HG03159 (cell line): ENCODE measurements around the gene SLC25A44.

Source experiments
- ATAC-seq: cut with Tn5 transposase; IDR thresholded peaks from one replicate; pipeline ENCODE4 v1.9.1; 2021; ENCODE audit warnings: mild to moderate bottlenecking, moderate library complexity; ENCODE audit not compliant: unreplicated experiment

SLC25A44 gene

DNA sequence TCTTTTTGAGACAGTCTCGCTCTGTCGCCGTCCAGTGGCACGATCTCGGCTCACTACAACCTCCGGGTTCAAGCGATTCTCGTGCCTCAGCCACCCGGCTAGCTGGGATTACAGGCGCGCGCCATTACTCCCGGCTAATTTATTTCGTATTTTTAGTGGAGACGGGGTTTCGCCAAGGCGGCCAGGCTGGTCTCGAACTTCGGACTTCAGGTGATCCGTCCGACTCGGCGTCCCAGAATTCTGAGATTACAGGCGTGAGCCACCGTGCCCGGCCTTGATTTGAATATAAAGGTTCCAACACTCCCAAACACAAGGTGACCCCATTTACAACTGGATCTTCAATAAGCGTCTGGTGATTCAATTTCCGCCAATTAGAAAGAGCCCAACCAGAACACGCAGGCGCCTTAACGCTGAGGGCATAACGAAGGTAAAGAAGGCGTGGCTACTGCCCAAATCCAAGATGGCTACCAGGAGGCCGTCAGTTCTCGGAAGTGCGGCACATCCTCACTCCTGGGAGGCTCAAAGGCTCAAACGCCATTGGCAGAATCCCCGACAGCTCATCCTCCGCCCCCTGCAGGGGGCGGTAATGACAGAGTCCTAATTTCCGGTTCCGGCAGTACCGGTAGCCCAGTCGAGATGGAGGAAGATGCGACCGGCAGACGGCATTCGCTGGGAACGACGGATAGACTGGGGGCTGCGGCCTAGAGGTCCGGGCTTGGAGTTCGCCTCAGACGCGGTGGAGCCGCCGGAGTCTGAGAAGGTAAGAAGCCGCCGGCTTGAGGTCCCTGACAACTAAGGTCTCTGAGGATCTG lies at the start of gene SLC25A44:
TSS of gene SLC25A44 (plus strand) at position 617 of the 812 bp plus-strand sequence. CDS start 5,744 bp downstream, outside the sequence.
- peak; percentile 91 for ATAC-seq

DNA sequence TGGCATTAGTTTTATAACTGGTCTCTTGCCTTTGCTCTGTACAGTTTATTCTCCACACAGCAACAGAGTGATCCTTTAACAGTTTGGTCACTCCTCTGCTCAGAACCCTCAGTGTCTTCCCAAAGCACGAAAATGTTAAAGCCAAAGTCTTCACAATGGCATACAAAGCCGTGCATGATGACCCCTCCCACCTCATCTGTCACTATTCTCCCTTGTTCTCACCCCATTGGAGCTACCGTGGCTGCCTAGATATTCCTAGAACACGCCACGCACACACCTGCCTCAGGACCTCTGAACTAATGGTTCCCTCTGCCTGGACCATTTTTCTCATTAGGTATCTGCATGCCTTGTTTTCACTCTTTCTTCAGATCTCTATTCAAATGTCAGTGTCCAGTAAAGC lies 49.2 kb upstream of the SLC25A44 start:
- ATAC-seq, result no peak

DNA sequence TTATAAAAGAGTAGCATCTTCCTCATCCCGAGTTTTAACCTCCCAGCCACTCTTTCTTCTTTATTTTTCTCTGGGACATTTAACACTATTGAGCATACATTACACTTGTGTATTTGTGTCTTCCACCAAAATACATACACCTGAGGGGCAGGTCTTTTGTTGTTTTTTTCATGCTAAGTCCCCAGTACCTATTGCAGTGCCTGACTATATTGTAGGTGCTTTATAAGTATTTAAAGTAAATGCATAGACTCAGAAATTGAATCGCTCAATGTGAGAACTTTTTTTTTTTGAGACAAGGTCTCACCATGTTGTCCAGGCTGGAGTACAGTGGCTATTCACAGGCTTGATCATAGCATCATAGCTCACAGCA lies 48.3 kb upstream of the SLC25A44 start:
- no peak for ATAC-seq

GRCh38 chr1:156146020-156146768 lies 47.7 kb upstream of the SLC25A44 start:
- no peak for ATAC-seq

GRCh38 chr1:156146769-156147405 lies 47.0 kb upstream of the SLC25A44 start:
- no peak for ATAC-seq

GRCh38 chr1:156148216-156148615 lies 45.7 kb upstream of the SLC25A44 start:
- no peak for ATAC-seq

- peak; percentile 42 for ATAC-seq
These were observed 44.3 kb upstream of the SLC25A44 start for GRCh38 chr1:156149374-156150332.

GRCh38 chr1:156150333-156151011 lies 43.4 kb upstream of the SLC25A44 start:
- ATAC-seq, result no peak

- no peak for ATAC-seq
These were observed 42.7 kb upstream of the SLC25A44 start for GRCh38 chr1:156151093-156151688.

GRCh38 chr1:156152628-156153027 lies 41.3 kb upstream of the SLC25A44 start:
- ATAC-seq, result no peak

GRCh38 chr1:156153362-156153761 lies 40.5 kb upstream of the SLC25A44 start, which contains the start of gene SEMA4A:
TSS of gene SEMA4A (plus strand) at chr1:156153585. CDS start at chr1:156154579, 994 bp downstream.
- no peak for ATAC-seq

DNA sequence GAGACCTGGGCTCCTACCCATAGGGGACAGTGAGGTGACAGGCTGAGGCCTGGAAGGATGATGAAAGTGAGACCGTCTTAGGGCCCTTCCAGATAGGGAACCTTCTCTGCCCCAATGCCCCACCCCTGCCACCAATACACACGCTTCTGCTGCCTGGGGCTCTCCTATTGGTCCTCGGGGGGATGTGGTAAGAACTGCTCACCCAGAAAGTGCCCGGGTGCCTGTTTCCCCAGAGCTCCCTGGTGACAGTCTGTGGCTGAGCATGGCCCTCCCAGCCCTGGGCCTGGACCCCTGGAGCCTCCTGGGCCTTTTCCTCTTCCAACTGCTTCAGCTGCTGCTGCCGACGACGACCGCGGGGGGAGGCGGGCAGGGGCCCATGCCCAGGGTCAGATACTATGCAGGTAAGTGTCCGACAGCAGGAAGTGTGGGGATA lies 39.6 kb upstream of the SLC25A44 start:
- peak; percentile 50 for ATAC-seq

GRCh38 chr1:156155756-156156510 lies 38.0 kb upstream of the SLC25A44 start:
- ATAC-seq, result no peak

DNA sequence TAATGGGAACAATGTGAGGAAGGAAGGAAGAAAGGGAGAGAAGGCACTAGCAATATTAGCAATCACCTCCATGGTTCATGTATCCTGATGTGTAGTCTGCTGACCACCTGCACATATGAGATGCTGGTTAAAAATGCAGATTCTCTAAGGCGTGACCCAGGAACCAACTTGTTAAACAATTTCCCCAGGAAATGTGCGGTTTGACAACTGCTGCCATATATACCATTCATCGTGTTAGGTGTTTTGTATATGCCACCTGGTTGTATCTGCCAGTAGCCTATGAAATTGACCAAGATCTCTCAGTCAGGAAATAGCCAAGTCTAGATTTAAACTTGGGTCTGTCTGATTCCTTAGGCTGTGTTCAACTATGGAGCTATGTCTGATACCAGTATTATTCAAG lies 36.4 kb upstream of the SLC25A44 start:
- no peak for ATAC-seq

DNA sequence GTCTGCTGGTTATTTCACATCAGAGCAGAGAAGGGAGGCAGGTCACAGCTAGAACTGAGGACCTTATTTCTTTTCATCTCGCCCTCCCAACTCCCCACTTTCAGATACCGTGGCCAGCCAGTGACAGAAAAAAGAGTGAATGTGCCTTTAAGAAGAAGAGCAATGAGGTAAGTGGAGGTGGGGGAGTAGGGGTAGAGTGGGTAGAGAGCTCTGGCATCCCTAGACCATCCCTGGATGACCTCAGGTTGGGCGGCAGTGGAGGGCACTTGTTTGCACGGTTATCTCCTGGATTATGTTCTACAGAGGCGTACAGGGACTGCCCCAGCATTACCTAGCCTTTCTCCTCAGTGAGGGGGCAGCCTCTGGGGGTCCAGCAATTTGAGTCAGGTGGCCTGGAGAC lies 35.9 kb upstream of the SLC25A44 start:
- no peak for ATAC-seq

DNA sequence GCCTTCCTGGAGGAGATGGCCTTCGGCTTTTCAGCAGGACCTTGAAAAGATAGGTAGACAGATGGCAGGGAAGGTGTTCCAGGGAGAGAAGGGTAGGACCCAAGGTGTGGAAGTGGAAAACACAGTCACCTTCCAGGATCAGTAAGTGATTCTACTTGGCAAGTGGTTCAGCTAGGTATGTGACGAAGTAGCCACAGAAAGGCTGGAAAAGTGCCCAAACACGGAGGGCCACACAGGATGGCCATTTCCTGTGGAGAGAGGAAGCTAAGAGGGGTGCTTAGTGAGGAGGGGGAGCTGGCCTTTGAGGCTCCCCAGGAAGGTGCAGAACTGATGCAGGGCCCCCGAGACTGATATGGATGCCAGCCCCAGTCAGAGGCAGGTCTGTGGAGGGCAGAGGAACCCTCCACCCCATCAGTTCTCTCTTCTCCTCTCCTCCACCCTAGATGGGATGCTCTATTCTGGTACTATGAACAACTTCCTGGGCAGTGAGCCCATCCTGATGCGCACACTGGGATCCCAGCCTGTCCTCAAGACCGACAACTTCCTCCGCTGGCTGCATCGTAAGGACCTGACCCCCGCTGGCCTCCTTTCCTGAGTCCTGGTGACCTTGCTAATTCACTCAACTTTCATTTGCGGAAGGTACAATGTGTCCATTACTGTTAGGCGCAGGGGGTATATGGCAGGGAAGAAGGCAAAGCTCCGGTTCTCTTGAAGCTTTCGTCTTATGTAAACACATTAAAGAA lies 33.7 kb upstream of the SLC25A44 start:
- ATAC-seq, result no peak

- no peak for ATAC-seq
These were observed 33.1 kb upstream of the SLC25A44 start for GRCh38 chr1:156160743-156161171.
